HG03139 (cell line): ENCODE data around the gene CDK5R1.
"Not testable (repeated sequence)": the region's sequence is repeated elsewhere in the genome, so short reads cannot be mapped to it uniquely, and the experiment has no call there.

ENCODE experiments used
- ATAC-seq: cut with Tn5 transposase; IDR thresholded peaks from one replicate; pipeline ENCODE4 v1.9.1; 2021; ENCODE audit not compliant: unreplicated experiment

The CDK5R1 gene

GRCh38 chr17:32515677-32516383 is 29.0 kb downstream of the CDK5R1 start:
- ATAC-seq, result no peak

- ATAC-seq, result no peak
Measured at GRCh38 chr17:32516450-32516849, 29.7 kb downstream of the CDK5R1 start.

- no peak for ATAC-seq
Measured at GRCh38 chr17:32516940-32517701, 30.3 kb downstream of the CDK5R1 start.

GRCh38 chr17:32517982-32518381 is 31.2 kb downstream of the CDK5R1 start:
- ATAC-seq, result no peak

- ATAC-seq, result no peak
Measured at GRCh38 chr17:32518646-32519227, 31.9 kb downstream of the CDK5R1 start.

GRCh38 chr17:32519228-32520103 is 32.7 kb downstream of the CDK5R1 start:
- no peak for ATAC-seq

- no peak for ATAC-seq
Measured at GRCh38 chr17:32520104-32520701, 33.4 kb downstream of the CDK5R1 start.

GRCh38 chr17:32520737-32521404 is 34.1 kb downstream of the CDK5R1 start:
- no peak for ATAC-seq

- peak; percentile 41 for ATAC-seq
Measured at GRCh38 chr17:32523017-32523680, 36.4 kb downstream of the CDK5R1 start.

GRCh38 chr17:32523827-32524552 is 37.2 kb downstream of the CDK5R1 start:
- no peak for ATAC-seq

- ATAC-seq, result not testable (repeated sequence)
Measured at GRCh38 chr17:32524553-32524880, 37.7 kb downstream of the CDK5R1 start.

- no peak for ATAC-seq
Measured at GRCh38 chr17:32525122-32525521, 38.3 kb downstream of the CDK5R1 start.

GRCh38 chr17:32527146-32527545 is 40.4 kb downstream of the CDK5R1 start:
- no peak for ATAC-seq

- ATAC-seq, result no peak
Measured at GRCh38 chr17:32528825-32529224, 42.0 kb downstream of the CDK5R1 start.

- ATAC-seq, result no peak
Measured at GRCh38 chr17:32529604-32530003, 42.8 kb downstream of the CDK5R1 start.

- ATAC-seq, result no peak
Measured at GRCh38 chr17:32533296-32533695, 46.5 kb downstream of the CDK5R1 start.

GRCh38 chr17:32536736-32537643 is 50.2 kb downstream of the CDK5R1 start:
- ATAC-seq, result no peak
